Neuron (in vitro differentiated cells): ENCODE measurements around the gene LCN1.

Experiments used
- H2AFZ ChIP-seq: one replicate; pipeline ENCODE4 v1.6.1; 2013; ENCODE audit warnings: low read depth, mild to moderate bottlenecking, inconsistent platforms, low read length, moderate library complexity
- H3K27me3 ChIP-seq: one replicate; pipeline ENCODE4 v1.6.1; 2013; ENCODE audit warnings: low read length; ENCODE audit not compliant: insufficient read depth
- H3K36me3 ChIP-seq: one replicate; pipeline ENCODE4 v1.6.1; 2013; ENCODE audit warnings: low read length; ENCODE audit not compliant: insufficient read depth
- H3K4me1 ChIP-seq: one replicate; pipeline ENCODE4 v1.6.1; 2013; ENCODE audit warnings: low read length; ENCODE audit not compliant: insufficient read depth
- H3K4me3 ChIP-seq: 2 replicates; pipeline ENCODE4 v1.5.1; 2013; ENCODE audit warnings: mild to moderate bottlenecking, low read length, moderate library complexity
- H3K9me3 ChIP-seq: one replicate; pipeline ENCODE4 v1.6.1; 2013; ENCODE audit warnings: low read length

The LCN1 gene

DNA sequence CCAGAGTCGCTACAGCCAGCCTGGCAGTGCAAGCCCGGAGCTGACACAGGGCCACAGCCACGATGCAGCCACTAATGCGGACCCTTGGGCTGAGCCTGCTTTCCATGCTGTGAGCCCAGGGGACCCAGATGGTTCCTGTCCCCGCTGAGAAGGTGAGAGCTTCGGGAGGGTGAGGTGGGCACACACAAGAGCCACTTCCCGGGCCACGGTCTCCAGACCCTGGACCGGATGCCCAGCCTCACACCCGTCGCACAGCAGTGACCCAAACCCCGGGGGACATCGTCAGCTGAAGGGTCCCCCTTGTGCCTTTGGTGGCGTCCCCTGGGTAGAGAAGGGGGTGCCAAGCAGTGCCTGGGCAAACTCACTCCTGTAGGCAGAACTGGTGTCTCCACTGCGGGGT is 53.7 kb downstream of the LCN1 start:
- no peak overlapping the region for H3K4me3 ChIP-seq
- no peak overlapping the region for H2AFZ ChIP-seq
- no peaks in the 10 kb centered on the region for H3K9me3 ChIP-seq
- no peaks in the 10 kb centered on the region for H3K27me3 ChIP-seq
- no peaks in the 10 kb centered on the region for H3K4me1 ChIP-seq
- H3K36me3 ChIP-seq = no peaks in the 10 kb centered on the region
